Calu3 (cell line): Measurements from ENCODE around the gene ATP2C2. TPM values are rescaled to one million over a fixed set of nuclear protein-coding genes. Genes with fewer than 3 reads are reported as not detected.

Source experiments
- BruUV-seq: library from RNA; stranded (reverse); fragments of 400-500 nt; replicated peaks from 2 replicates; lab custom pipeline; 2021; lab: Mats Ljungman, UMichigan
- CTCF ChIA-PET: fragments of 300-600 bp; sonication (Branson Sonifier 250); formaldehyde crosslinking; loops from one replicate; lab custom pipeline; 2022; ENCODE audit warnings: antibody characterized with exemption; lab: Charles Lee
- DNase-seq: peaks from one replicate; pipeline ENCODE4 v3.0.0; 2022
- H3K27ac Mint-ChIP-seq: one replicate; pipeline ENCODE4 v1.8.0; 2022; ENCODE audit warnings: mixed read lengths; ENCODE audit not compliant: unreplicated experiment
- H3K27me3 Mint-ChIP-seq: one replicate; pipeline ENCODE4 v1.8.0; 2022; ENCODE audit warnings: mixed read lengths; ENCODE audit not compliant: unreplicated experiment
- H3K36me3 Mint-ChIP-seq: one replicate; pipeline ENCODE4 v1.8.0; 2022; ENCODE audit warnings: mild to moderate bottlenecking, moderate library complexity, mixed read lengths; ENCODE audit not compliant: insufficient read depth, unreplicated experiment
- H3K4me1 Mint-ChIP-seq: one replicate; pipeline ENCODE4 v1.8.0; 2022; ENCODE audit warnings: mild to moderate bottlenecking, low read depth, mixed read lengths; ENCODE audit not compliant: unreplicated experiment
- H3K4me3 Mint-ChIP-seq: one replicate; pipeline ENCODE4 v1.8.0; 2022; ENCODE audit warnings: mild to moderate bottlenecking, low read depth, moderate library complexity, mixed read lengths; ENCODE audit not compliant: unreplicated experiment
- H3K9me3 Mint-ChIP-seq: one replicate; pipeline ENCODE4 v1.8.0; 2022; ENCODE audit warnings: low read depth, mixed read lengths; ENCODE audit not compliant: unreplicated experiment
- CTCF ChIP-seq: fragments of 200-600 bp; IDR thresholded peaks from one replicate; pipeline ENCODE4 v1.8.0; 2022; ENCODE audit warnings: antibody characterized with exemption; ENCODE audit not compliant: unreplicated experiment
- intact Hi-C: fragments of 100-400 bp; cut with micrococcal nuclease; formaldehyde crosslinking; loops from one replicate; pipeline ENCODE4 v1.10.0; 2022; ENCODE audit not compliant: unreplicated experiment
- total RNA-seq: library from RNA; stranded (reverse); gene quantifications from 2 replicates; pipeline ENCODE4 v1.2.3, GENCODE V29; 2022

The ATP2C2 gene
- total RNA-seq, 1 experiment from 2014 or later, result 30.5 TPM

- Mint-ChIP-seq H3K27ac (no peak overlapping the region), H3K4me3 (no peak overlapping the region), H3K9me3 (no peaks in the 10 kb centered on the region), H3K27me3 (peaks cover 33% of the 10 kb centered on the region), H3K36me3 (no peaks in the 10 kb centered on the region), H3K4me1 (no peaks in the 10 kb centered on the region)
- TF ChIP-seq CTCF, result no peak
- no TSS peak for BruUV-seq
- DNase-seq, result no peak
- intact Hi-C loops, result no loop called here
- CTCF ChIA-PET, result no interaction called here
Observed at GRCh38 chr16:84349862-84350684, 18.3 kb upstream of the ATP2C2 start.

GRCh38 chr16:84350685-84351400 is 17.5 kb upstream of the ATP2C2 start:
- no peak for DNase-seq
- Mint-ChIP-seq H3K27me3 (peaks cover 33% of the 10 kb centered on the region), H3K4me3 (no peak overlapping the region), H3K9me3 (no peaks in the 10 kb centered on the region), H3K27ac (no peak overlapping the region), H3K36me3 (no peaks in the 10 kb centered on the region), H3K4me1 (no peaks in the 10 kb centered on the region)
- no peak for TF ChIP-seq CTCF
- intact Hi-C loops, result no loop called here
- BruUV-seq, result no TSS peak
- CTCF ChIA-PET, result interaction anchor here (0.5 kb wide), 1 partner anchor 141 kb away, joined by 6 read pairs; no protein-coding TSS in a partner anchor

- no peak for TF ChIP-seq CTCF
- no peaks in the 10 kb centered on the region for H3K9me3 Mint-ChIP-seq
- no peak overlapping the region for H3K4me3 Mint-ChIP-seq
- BruUV-seq, result no TSS peak
- peaks cover 5% of the 10 kb centered on the region for H3K4me1 Mint-ChIP-seq
- no peaks in the 10 kb centered on the region for H3K36me3 Mint-ChIP-seq
- peaks cover 28% of the 10 kb centered on the region for H3K27me3 Mint-ChIP-seq
- DNase-seq, result no peak
- no peak overlapping the region for H3K27ac Mint-ChIP-seq
- intact Hi-C loops, result no loop called here
- CTCF ChIA-PET, result interaction anchor here (0.5 kb wide), 1 partner anchor 141 kb away, joined by 6 read pairs; no protein-coding TSS in a partner anchor
Observed at GRCh38 chr16:84351630-84352029, 16.7 kb upstream of the ATP2C2 start.

- Mint-ChIP-seq H3K4me3 (no peak overlapping the region), H3K27me3 (peaks cover 14% of the 10 kb centered on the region), H3K4me1 (peaks cover 14% of the 10 kb centered on the region), H3K9me3 (no peaks in the 10 kb centered on the region), H3K36me3 (no peaks in the 10 kb centered on the region), H3K27ac (no peak overlapping the region)
- no peak for DNase-seq
- no peak for TF ChIP-seq CTCF
- no TSS peak for BruUV-seq
- intact Hi-C loops, result no loop called here
- CTCF ChIA-PET, result no interaction called here
Observed at GRCh38 chr16:84354306-84354705, 14.0 kb upstream of the ATP2C2 start.
